ENCODE data around the gene WFDC2. TPM values are rescaled to one million over a fixed set of nuclear protein-coding genes. Genes with fewer than 3 reads are reported as not detected.

The WFDC2 gene

Small RNA genes within 50 kb of the gene (small RNA-seq; reads per million reads assigned to genes)
- gene MIR6812: not detected

Measured in skeletal muscle satellite cell (primary cell).